Ishikawa (cell line): ENCODE data around the gene NKD2.

Source experiments
- CEBPB ChIP-seq: IDR thresholded peaks from 2 replicates; pipeline ENCODE4 v1.6.1; 2012
- CREB1 ChIP-seq: IDR thresholded peaks from 2 replicates; pipeline ENCODE4 v1.6.1; 2012; ENCODE audit warnings: low read depth
- EGR1 ChIP-seq: IDR thresholded peaks from 2 replicates; pipeline ENCODE4 v1.6.1; 2012
- EP300 ChIP-seq: IDR thresholded peaks from 2 replicates; pipeline ENCODE4 v1.6.1; 2012; ENCODE audit warnings: borderline replicate concordance
- FOXM1 ChIP-seq: IDR thresholded peaks from 2 replicates; pipeline ENCODE4 v1.6.1; 2012; ENCODE audit warnings: low read depth, borderline replicate concordance
- MAX ChIP-seq: IDR thresholded peaks from 2 replicates; pipeline ENCODE4 v1.6.1; 2012
- NFIC ChIP-seq: IDR thresholded peaks from 2 replicates; pipeline ENCODE4 v1.6.1; 2012
- RAD21 ChIP-seq: IDR thresholded peaks from 2 replicates; pipeline ENCODE4 v1.6.1; 2012; ENCODE audit warnings: low read depth
- TAF1 ChIP-seq: IDR thresholded peaks from 2 replicates; pipeline ENCODE4 v1.6.1; 2012; ENCODE audit warnings: low read depth, mild to moderate bottlenecking
- TCF12 ChIP-seq: IDR thresholded peaks from 2 replicates; pipeline ENCODE4 v1.6.1; 2012; ENCODE audit warnings: low read depth
- TEAD4 ChIP-seq: IDR thresholded peaks from 2 replicates; pipeline ENCODE4 v1.6.1; 2012
- YY1 ChIP-seq: IDR thresholded peaks from 2 replicates; pipeline ENCODE4 v1.6.1; 2012; ENCODE audit warnings: low read depth
- ZBTB7A ChIP-seq: IDR thresholded peaks from 2 replicates; pipeline ENCODE4 v1.6.1; 2012; ENCODE audit warnings: low read depth
- TF ChIP-seq, protein P1 (sequence below): IDR thresholded peaks from 2 replicates; pipeline ENCODE4 v1.6.1; 2012; ENCODE audit warnings: low read depth, mild to moderate bottlenecking
- TF ChIP-seq, protein P2 (sequence below): IDR thresholded peaks from 2 replicates; pipeline ENCODE4 v1.6.1; 2012

NKD2 gene

DNA sequence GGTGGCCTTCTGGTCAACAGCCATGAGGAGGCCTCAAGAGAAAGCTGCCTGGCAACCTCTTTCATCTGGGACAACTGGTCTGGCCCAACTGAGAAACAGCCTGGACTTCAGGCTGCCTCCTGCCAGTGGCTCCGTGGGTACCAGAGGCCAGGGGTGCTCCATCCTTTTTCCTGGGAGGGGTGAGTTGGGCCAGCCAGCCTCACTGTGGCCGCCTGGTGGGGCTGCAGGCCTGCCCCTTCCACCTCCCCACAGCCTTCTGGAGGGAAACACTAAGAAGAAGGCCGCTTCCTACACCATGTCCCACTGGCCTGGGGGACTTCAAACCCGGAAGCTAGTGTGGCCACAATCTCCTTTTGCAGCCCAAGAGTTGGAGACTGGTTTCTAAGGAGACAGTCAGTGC is 13.8 kb upstream of the NKD2 start:
- TF ChIP-seq RAD21 (no peak), TCF12 (no peak), CEBPB (no peak)

GRCh38 chr5:995318-995717 is 13.3 kb upstream of the NKD2 start:
- no peak for TF ChIP-seq CEBPB
- no peak for TF ChIP-seq YY1
- no peak for TF ChIP-seq MAX
- no peak for TF ChIP-seq EP300
- no peak for TF ChIP-seq TAF1
- no peak for TF ChIP-seq FOXM1
- TF ChIP-seq, protein P1, sequence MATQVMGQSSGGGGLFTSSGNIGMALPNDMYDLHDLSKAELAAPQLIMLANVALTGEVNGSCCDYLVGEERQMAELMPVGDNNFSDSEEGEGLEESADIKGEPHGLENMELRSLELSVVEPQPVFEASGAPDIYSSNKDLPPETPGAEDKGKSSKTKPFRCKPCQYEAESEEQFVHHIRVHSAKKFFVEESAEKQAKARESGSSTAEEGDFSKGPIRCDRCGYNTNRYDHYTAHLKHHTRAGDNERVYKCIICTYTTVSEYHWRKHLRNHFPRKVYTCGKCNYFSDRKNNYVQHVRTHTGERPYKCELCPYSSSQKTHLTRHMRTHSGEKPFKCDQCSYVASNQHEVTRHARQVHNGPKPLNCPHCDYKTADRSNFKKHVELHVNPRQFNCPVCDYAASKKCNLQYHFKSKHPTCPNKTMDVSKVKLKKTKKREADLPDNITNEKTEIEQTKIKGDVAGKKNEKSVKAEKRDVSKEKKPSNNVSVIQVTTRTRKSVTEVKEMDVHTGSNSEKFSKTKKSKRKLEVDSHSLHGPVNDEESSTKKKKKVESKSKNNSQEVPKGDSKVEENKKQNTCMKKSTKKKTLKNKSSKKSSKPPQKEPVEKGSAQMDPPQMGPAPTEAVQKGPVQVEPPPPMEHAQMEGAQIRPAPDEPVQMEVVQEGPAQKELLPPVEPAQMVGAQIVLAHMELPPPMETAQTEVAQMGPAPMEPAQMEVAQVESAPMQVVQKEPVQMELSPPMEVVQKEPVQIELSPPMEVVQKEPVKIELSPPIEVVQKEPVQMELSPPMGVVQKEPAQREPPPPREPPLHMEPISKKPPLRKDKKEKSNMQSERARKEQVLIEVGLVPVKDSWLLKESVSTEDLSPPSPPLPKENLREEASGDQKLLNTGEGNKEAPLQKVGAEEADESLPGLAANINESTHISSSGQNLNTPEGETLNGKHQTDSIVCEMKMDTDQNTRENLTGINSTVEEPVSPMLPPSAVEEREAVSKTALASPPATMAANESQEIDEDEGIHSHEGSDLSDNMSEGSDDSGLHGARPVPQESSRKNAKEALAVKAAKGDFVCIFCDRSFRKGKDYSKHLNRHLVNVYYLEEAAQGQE = no peak
- TF ChIP-seq RAD21 = no peak
- no peak for TF ChIP-seq TCF12
- TF ChIP-seq, protein P2, sequence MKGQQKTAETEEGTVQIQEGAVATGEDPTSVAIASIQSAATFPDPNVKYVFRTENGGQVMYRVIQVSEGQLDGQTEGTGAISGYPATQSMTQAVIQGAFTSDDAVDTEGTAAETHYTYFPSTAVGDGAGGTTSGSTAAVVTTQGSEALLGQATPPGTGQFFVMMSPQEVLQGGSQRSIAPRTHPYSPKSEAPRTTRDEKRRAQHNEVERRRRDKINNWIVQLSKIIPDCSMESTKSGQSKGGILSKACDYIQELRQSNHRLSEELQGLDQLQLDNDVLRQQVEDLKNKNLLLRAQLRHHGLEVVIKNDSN = no peak
- no peak for TF ChIP-seq NFIC
- no peak for TF ChIP-seq ZBTB7A

DNA sequence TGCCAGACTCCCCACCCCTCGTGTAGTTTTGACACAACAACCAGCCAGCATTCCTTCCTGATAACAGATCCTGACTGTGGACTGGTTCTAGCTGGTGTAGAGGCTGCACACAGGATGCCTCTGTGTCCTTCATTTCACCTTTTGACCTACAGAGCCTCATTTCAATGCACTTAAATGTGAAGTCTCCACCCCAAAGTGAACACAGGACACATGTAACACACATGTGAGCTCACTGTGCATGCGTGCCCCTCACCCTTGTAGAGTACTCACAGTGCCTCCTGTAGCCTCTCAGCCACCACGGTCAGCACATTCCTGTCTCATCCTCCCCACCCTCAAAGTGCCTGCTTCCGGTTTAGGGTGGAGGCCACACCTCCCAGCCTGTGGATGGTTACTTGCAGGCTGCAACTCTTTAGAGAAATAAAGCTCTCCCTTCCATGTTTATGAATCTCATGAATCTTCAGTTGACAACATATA is 11.6 kb upstream of the NKD2 start:
- no peak for TF ChIP-seq ZBTB7A
- TF ChIP-seq TCF12 = no peak
- TF ChIP-seq YY1 = no peak
- TF ChIP-seq CEBPB = no peak
- TF ChIP-seq FOXM1 = no peak
- TF ChIP-seq EP300 = no peak
- no peak for TF ChIP-seq EGR1
- no peak for TF ChIP-seq RAD21
- TF ChIP-seq NFIC = no peak
- no peak for TF ChIP-seq CREB1
- TF ChIP-seq TEAD4 = no peak

DNA sequence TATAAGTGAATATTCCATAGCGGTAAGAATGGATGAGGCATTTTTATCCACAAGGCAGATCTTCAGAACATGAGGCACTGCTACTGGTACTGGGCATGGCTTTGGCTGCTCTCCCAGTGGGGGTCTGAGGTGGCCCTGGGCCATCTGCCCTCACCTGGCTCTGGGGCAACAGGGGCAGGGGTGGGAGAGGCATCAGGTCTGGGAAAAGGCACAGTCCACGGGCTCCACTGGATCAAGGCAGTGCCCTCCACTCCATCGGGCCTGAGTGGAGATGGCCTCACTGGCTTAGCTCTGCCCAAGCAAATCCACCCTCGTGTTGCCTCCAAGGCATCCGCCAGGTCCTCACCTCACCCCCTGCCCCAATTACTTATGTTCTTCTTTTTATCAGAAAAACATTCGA is 10.9 kb upstream of the NKD2 start:
- TF ChIP-seq, protein P2 = no peak
- no peak for TF ChIP-seq TEAD4
- no peak for TF ChIP-seq ZBTB7A
- no peak for TF ChIP-seq FOXM1
- TF ChIP-seq YY1 = no peak

DNA sequence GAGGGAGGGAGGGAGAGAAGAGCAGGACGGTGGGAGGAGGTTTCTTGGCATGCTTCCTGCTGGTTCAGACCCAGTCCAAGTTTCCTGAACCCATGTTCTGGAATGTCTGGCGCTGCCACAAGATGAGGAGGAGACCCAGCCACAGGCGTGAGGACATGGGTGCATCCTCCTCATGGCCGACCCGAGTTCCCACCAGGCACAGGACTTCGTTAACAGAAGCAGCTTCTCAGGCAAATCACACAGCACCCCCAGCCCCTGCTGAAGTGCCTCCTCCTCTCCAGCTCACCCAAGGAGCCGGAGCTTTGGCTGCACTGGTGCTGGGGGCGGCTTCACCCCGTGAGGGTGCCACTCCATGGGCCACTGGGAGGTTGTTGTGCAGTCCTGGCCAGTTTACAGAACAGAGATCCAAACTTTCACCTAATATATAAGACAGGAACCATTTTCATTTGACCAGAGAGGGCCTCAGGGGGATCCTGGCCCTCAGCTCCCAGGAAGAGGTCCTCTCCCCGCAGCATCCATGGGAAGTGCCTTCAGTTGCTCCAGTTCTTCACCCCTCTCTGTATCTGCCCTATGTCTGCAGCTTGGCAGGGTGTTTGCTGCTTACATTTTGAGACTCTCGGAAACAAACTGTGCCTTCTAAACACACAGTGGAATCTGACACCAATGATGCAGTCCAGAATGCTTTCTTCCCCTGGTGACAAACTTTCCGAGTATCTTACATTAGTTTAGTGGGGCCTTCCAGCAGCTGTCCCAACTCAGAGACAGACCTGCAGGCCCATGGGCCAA is 10.2 kb upstream of the NKD2 start:
- TF ChIP-seq, protein P1 = no peak
- TF ChIP-seq TCF12 (no peak), CREB1 (no peak), TAF1 (no peak), EP300 (no peak), TEAD4 (no peak), NFIC (no peak), RAD21 (no peak), FOXM1 (no peak), EGR1 (no peak), MAX (no peak), YY1 (no peak), CEBPB (no peak), ZBTB7A (no peak)
- TF ChIP-seq, protein P2 = no peak
